D721Med (cell line): Measurements from ENCODE around the gene IL6R.
"Not testable (repeated sequence)": the region's sequence is repeated elsewhere in the genome, so short reads cannot be mapped to it uniquely, and the experiment has no call there.

Experiments used
- DNase-seq: peaks from one replicate; pipeline ENCODE4 v3.0.0; 2011; ENCODE audit warnings: low spot score; ENCODE audit not compliant: insufficient read length
- FAIRE-seq: peaks from 2 replicates; lab custom pipeline; 2011; peaks lifted over from hg19 to GRCh38; lab: Jason Lieb, UNC
- TF ChIP-seq, protein P1 (sequence below): IDR thresholded peaks from 2 replicates; pipeline ENCODE4 v1.5.1; 2012; ENCODE audit warnings: mild to moderate bottlenecking, control low read depth; ENCODE audit not compliant: insufficient read depth; ENCODE audit errors: missing control alignments

The IL6R gene

DNA sequence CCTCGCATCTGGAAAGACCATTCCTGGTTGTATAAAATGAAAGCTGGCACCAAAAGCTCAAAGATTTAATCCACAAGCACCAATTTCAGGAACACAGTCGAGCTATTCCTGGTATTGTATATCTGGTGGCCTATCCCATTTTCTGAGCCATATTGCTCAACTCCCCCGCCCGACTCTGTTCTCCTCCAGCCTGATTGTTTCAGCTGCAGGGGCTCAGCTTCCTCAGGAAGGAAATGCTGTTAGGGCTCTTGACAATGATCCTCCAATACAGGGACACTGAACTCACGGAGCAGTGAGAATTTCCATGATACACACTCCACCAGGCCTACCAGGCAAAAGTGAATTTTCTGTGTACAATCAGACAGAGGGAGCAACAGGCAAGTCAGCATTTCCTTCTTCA is 80.0 kb downstream of the IL6R start:
- no peak for DNase-seq
- no peak for FAIRE-seq

DNA sequence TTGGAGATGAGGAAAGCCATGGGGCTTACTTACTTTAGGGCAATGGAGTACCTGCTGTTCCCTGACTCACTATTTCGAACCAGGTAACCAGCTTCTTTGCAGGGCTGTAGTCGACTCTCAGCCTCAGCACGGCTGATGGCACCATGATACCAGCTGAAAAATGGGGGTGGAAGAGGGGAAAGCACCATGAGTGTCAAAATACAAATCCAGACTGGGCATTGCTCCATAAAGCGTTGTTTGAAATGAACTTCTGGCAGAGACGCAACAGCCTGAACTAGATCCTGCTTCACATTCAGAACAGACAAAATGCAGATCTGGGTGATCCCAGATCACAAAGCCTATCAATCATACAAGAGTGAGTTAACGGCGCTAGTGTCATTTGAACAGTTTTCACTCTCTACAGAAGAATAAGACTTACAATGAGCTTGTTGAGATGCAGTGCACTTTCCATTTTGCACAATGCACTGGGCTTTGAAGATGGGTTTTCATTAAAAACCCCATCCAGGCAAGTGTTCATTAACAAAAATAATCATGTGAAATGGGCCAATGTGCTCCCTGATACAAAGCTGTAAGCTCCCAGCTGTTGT is 80.9 kb downstream of the IL6R start:
- TF ChIP-seq, protein P1, sequence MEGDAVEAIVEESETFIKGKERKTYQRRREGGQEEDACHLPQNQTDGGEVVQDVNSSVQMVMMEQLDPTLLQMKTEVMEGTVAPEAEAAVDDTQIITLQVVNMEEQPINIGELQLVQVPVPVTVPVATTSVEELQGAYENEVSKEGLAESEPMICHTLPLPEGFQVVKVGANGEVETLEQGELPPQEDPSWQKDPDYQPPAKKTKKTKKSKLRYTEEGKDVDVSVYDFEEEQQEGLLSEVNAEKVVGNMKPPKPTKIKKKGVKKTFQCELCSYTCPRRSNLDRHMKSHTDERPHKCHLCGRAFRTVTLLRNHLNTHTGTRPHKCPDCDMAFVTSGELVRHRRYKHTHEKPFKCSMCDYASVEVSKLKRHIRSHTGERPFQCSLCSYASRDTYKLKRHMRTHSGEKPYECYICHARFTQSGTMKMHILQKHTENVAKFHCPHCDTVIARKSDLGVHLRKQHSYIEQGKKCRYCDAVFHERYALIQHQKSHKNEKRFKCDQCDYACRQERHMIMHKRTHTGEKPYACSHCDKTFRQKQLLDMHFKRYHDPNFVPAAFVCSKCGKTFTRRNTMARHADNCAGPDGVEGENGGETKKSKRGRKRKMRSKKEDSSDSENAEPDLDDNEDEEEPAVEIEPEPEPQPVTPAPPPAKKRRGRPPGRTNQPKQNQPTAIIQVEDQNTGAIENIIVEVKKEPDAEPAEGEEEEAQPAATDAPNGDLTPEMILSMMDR: no peak
- DNase-seq (no peak), FAIRE-seq (no peak)

More for the DNA sequence above, 80.0 kb downstream of the IL6R start:
- TF ChIP-seq, protein P1: no peak

DNA sequence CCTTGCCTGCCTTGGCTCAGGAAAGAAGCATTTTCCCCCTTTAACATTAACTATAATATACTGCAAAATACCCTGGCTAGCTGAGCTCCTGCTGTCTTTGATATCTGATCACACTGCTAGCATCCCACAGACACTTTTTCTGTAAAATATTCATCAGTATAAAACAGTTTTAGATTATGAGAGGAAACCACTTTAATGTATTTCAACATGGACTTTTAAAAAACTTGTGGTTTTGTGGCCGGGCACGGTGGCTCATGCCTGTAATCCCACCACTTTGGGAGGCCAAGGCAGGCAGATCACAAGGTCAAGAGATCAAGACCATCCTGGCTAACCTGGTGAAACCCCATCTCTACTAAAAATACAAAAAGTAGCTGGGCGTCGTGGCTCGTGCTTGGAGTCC is 81.6 kb downstream of the IL6R start:
- DNase-seq, FAIRE-seq: not testable (repeated sequence)

DNA sequence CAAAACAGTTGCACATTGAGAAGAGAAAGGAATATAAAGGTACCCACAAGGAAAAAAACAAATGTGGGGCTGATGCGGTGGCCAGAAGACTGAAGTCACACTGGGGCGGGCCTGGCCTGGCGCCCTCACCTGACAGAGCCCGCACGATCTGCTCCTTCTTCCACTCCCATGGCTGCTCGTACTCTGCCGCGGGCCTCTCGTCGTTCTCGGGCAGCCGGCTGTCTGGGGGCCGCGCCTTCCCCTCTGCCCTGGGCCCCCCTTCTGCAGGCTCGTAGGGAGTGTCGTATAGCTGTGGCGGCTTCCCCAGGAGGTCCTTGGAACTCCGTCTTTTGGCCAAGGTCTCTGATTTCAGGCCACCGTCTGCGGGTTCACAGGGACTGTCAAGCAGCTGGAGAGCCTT is 83.8 kb downstream of the IL6R start:
- TF ChIP-seq, protein P1: no peak
- DNase-seq: no peak
- FAIRE-seq: no peak

DNA sequence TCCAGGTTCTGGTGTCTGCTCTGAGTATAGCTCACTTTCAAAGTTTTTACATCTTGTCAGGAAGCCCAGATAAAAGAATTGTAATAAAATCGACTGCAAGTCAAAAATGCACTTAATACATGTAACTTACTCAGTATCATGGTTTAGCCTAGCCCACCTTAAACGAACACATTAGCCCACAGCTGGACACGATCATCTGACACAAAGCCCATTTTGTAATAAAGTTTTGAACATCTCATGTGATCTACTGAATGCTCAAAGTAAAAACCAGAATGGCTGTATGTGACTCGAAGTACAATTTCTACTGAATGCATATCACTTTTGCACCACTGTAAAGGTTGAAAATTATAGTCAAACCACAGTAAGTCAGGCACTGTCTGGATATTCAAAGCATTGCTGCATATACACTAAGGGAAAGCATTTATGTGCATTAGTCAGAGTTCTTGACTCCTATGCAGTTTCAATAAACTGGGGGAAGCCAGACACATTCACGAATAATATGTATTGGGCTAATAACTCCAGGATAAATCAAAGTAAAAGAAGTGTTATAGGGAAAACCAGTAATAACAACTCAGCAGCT is 84.6 kb downstream of the IL6R start:
- TF ChIP-seq, protein P1: no peak
- no peak for FAIRE-seq
- no peak for DNase-seq

DNA sequence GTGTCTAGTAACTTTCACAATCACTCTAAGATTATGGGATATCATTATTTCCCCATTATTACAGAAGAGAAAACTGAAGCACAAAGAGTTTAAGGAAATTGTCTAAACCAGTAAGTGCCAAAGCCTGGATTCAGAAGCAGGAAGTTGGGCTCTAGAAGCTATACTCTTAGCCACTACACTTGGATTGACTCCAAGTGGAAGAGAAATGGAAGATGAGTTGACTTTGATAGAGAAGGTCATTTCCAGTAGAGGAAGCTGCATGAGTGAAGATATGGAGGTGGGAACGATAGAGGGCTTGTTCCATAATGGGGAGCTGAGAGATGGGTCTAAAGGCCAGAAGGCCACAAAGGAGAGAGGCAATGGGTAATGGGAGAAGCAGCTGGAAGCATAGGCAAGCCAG is 85.2 kb downstream of the IL6R start:
- FAIRE-seq (no peak), DNase-seq (no peak)
- TF ChIP-seq, protein P1: no peak

DNA sequence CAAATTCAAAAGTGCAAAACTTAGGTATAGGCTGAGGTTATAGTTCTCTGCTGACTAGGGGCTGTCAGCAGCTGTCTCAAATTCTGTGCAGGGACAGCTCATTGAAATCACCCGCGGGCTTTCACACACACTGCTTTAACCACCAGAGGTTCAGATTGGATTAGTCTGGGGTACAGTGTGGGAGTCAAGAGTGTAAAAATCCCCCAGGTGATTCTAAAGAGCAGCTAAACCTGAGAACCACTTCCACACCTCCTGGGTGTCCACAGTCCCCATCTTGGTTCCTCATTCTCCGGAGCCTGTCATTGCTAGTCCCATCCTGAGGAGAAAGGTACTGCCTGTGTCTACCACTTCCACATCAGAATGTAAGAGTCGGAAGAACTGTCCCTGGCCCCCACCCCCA is 87.0 kb downstream of the IL6R start:
- TF ChIP-seq, protein P1: no peak
- no peak for FAIRE-seq
- no peak for DNase-seq
